ENCODE measurements around the gene GANC.
"Not testable (repeated sequence)": the region's sequence is repeated elsewhere in the genome, so short reads cannot be mapped to it uniquely, and the experiment has no call there.

Gene GANC

DNA sequence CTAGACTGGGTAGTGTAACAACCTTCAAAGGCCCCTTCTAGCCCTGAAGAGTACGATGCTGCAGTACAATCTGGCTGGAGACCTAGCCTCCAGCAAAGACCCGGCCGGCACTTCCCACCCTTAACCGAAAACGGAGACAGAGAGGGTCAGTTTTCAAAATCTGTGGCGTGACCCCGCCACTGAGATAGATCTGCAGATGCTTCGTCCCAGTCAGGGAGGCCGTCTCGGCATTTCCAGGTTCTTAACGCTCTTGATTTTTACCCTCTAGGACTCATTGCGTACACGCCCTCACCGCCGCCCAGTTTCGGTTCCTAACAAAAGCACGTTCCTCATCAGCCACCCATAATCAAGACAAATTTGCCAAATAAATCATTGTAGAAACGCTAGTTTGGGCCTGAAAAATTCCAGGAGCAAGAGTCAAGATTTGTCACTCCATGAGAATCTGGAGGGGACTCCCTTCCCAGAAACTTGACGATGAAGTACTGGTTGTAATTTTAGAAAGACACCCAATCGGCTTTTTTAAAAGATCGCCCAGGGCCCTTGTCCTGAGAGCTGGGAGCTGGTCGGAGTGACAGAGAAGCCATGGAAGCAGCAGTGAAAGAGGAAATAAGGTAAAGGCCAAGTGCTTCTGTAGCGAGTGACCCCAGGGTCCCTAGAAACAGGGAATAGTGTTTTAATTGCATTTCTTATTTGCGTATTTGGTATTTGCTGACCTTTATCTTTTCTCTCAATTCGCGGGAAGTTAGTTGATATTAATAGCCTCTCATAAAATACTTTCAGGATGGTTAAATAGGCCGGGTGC, 1.1 kb downstream of the GANC start:
- peak; percentile 75 to 78 for DNase-seq
- TF ChIP-seq POLR2A (IDR thresholded peaks at IDR 0.05; ENCODE audit: low read length) = no peak
- TF ChIP-seq GATA1 (IDR thresholded peaks at IDR 0.05; ENCODE audit: low read depth, low read length) = no peak

DNA sequence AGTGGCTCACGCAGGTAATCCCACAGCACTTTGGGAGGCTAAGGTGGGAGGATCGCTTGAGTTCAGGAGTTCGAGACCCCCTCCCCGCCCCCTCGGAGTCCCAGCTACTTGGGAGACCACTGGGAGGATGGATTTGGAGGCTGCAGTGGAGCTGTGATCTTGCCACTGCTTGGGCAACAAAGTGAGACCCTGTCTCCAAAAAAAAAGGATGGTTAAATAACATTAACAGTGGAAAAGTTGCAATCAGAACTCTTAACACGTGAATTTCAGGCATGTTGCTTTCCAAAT, 1.6 kb downstream of the GANC start:
- DNase-seq = no peak
- TF ChIP-seq GATA1 (IDR thresholded peaks at IDR 0.05; ENCODE audit: low read depth, low read length) = no peak
- TF ChIP-seq POLR2A (IDR thresholded peaks at IDR 0.05; ENCODE audit: low read length) = no peak

DNA sequence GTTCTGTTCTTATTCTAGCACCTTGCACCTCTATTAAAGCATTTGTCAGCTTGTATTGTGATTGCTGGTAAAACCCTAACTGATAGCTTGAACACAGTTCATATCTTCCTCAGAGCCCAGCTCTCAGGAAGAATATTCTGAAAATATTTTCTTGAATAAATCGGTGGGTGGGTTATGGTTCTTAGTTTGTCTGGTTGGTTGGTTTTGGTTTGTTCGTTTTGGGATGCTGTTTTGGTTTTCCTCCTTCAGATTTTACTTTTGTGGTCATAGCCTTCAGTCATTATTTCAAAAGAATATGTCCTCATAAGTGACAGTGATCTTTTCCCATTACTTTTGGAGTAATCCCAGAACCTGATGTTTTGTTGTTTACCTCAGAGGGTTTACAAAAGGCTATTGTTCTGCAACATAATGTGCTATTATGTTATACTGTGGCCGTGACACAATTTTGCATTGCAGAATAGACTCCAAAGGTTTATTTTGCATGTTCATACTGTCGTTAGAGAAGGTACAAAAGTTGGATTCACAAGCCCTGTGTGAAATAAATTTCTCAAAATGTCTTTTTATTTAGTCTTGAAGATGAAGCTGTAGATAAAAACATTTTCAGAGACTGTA, 2.9 kb downstream of the GANC start:
- TF ChIP-seq POLR2A (IDR thresholded peaks at IDR 0.05; ENCODE audit: low read length) (no peak), GATA1 (IDR thresholded peaks at IDR 0.05; ENCODE audit: low read depth, low read length) (no peak)
- no peak for DNase-seq

DNA sequence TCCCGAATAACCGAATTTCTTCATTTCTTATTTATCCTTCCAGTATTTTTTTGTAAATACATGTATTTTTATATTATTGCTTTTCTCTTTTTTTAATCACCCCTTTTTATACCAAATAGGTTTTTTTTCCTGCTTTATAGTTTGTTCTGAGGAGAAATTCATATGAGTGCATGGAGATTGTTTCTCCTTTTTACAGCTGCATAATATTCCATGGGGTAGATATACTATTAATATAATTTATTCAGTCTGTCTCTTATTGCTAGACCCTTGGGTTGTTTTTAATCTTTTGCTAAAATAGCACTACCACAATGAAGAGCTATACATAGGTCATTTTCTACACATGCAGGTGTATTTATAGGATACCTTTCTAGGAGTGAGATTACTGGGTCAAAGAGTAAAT, 3.8 kb downstream of the GANC start:
- TF ChIP-seq GATA1 (IDR thresholded peaks at IDR 0.05; ENCODE audit: low read depth, low read length) (no peak), POLR2A (IDR thresholded peaks at IDR 0.05; ENCODE audit: low read length) (no peak)
- no peak for DNase-seq

DNA sequence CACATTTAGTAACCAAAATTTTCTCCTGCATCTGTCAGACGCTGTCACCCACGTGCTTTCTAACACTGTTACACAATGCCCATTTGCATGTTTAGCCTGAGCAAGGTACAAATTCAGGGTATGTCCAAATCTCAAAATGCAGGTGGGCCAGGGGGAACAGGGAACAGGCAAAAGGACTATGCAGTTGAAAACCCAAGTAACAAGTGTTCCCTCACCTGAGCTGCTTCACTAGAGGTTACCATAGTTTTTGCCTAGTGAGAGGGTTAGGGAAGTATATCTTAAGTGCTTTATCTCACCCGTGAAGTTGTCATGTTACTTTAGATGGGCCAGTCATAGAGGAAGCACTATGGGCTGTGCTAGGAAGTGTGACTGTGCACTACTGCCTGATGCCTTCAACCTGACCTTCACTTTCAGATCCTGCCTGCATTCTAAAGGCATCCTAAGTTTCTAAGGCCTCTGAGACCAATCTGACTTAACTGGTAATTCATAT, 6.3 kb downstream of the GANC start:
- peak; percentile 51 to 62 for DNase-seq
- no peak for TF ChIP-seq GATA1 (IDR thresholded peaks at IDR 0.05; ENCODE audit: low read depth, low read length)
- no peak for TF ChIP-seq POLR2A (IDR thresholded peaks at IDR 0.05; ENCODE audit: low read length)

DNA sequence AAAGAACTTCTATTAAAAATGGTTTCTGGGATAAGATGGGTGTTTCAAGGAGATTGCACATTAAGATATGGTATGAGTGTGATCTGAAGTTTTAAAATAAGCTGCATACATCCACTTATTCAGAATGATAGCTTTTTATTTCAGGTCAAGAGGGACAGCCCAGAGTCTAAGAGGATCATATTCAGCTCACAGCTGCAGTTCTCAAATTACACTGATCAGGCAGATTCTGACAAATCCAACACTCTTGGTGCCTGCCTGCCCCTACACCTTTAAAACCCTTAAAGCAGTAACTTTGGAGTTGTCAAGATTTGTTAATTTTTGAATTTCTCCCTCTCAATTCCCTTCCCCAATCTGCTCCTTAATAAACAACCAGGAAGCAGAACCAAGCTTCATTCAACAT, 9.3 kb downstream of the GANC start:
- no peak for DNase-seq

DNA sequence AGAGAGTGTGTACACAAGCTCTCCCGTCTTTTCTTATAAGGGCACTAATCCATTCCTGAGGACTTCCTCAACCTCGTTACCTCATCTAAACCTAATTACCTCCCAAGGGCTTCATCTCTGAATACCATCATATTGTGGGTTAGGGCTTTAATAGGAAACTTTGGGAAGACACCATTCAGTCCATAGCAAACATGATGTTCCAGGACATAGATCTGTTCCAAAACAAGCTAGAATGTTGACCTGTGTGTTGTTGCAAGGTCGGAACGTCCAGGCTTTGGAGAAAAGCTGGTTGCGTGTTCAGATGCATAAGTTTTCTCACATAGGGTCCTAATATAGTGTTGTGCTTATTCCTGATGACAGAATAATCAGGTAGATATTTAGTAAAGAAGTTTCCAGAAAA, 9.9 kb downstream of the GANC start:
- DNase-seq = no peak
- TF ChIP-seq POLR2A (IDR thresholded peaks at IDR 0.05; ENCODE audit: low read length) = no peak
- no peak for TF ChIP-seq GATA1 (IDR thresholded peaks at IDR 0.05; ENCODE audit: low read depth, low read length)

More for the DNA sequence above, 9.3 kb downstream of the GANC start:
- TF ChIP-seq GATA1 (IDR thresholded peaks at IDR 0.05; ENCODE audit: low read depth, low read length) = no peak
- no peak for TF ChIP-seq POLR2A (IDR thresholded peaks at IDR 0.05; ENCODE audit: low read length)

DNA sequence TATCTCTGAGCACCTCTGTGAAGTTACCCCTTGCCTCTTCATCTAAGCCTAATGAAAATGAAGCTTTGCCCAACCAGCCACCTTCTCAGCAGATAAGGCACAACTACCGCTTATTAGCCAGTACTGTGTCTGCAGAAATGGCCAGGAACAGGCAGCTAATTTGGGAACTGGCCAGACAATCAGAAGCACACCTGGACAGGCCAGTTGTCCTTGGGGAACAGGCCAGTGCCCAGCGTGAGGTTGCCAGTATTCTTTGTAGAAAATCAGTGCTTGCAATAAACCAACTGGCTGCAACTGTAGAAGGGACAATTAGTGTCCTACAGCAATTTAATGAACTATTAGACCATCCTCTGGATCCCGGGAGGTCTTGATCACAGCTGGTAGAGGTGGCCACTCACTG, 10.7 kb downstream of the GANC start:
- TF ChIP-seq POLR2A (IDR thresholded peaks at IDR 0.05; ENCODE audit: low read length) (no peak), GATA1 (IDR thresholded peaks at IDR 0.05; ENCODE audit: low read depth, low read length) (no peak)
- no peak for DNase-seq

DNA sequence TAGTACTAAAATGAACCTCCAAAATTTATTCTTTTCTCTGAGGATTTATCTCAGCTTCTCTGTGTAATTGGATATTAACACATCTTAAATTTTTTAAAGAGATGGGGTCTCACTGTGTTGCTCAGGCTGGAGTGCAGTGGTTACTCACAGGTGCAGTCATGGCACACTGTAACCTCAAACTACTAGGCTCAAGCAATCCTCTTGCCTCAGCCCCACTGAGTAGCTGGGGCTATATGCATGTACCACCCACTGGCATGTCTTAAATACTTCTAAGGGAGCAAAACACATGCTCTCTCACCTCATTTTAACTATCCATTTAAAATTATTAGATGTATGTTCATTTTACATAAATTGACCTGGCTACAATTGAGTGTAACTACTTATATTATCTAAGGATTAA, 11.6 kb downstream of the GANC start:
- TF ChIP-seq GATA1 (IDR thresholded peaks at IDR 0.05; ENCODE audit: low read depth, low read length) (no peak), POLR2A (IDR thresholded peaks at IDR 0.05; ENCODE audit: low read length) (no peak)
- DNase-seq = no peak

DNA sequence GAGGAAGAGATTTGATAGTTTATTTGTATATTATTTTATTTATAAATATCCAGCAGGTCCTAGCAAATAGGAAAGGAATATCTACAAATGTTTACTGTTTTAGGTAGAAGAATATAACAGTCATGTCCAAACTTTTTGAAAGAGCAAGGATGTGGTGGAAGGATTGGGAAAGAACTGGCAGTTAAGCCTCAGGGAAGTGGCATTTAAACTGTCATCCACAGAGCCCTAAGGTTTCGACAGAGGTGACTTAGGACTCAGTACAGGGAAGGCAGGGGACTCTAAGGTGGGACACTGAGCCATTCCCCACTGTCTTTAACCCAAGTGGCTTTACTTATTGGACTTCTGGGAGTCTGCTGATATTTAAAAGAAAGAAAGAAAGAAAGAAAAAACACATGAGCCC, 12.0 kb downstream of the GANC start:
- DNase-seq = no peak

DNA sequence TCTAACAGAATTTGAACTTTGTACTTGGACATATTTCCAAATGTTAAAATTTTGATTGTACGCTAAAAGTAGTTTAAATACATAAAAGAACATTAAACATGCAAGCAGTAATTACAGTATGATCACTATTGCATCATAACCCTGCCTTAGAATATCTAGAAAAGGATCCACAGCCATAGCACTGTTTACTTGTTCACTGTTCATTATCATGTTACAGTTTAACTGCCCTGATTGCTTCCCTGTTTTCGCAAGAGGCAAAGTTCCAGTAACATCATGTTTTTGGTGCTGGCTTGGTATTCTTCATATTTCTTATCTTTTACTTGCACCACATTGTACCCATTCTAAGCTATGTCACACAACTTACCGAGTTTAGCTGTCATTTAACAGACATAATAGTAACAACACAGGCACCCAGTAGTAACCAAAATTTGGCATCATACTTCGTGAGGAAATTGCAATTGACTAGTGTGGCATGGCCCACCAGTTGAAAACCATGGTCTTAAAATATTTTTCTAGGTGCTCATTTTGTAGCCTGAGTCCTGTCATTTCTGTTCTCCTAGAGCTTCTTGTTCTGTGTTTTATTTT, 13.5 kb downstream of the GANC start:
- no peak for TF ChIP-seq POLR2A (IDR thresholded peaks at IDR 0.05; ENCODE audit: low read length)
- TF ChIP-seq GATA1 (IDR thresholded peaks at IDR 0.05; ENCODE audit: low read depth, low read length) = no peak
- DNase-seq = no peak

More for the DNA sequence above, 12.0 kb downstream of the GANC start:
- TF ChIP-seq GATA1 (IDR thresholded peaks at IDR 0.05; ENCODE audit: low read depth, low read length) (no peak), POLR2A (IDR thresholded peaks at IDR 0.05; ENCODE audit: low read length) (no peak)

DNA sequence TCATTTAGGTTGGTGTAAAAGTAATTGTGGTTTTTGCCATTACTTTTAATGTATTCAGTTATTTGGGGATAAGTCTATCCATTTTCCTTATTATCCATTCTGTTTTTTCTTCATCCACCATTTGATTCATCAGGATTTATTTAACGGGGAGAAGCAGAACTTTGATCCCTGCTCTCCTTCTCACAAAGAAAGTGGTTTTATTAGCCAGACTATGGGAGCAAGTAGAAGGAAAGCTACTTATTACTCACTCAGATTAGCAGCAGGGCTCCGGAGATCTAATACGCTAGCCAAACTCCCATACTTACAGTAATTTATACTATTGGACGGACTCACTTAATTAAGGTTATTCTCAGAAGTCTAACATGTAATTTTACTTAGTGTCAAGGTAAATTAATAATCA, 14.9 kb downstream of the GANC start:
- DNase-seq = no peak
- no peak for TF ChIP-seq GATA1 (IDR thresholded peaks at IDR 0.05; ENCODE audit: low read depth, low read length)
- TF ChIP-seq POLR2A (IDR thresholded peaks at IDR 0.05; ENCODE audit: low read length) = no peak

DNA sequence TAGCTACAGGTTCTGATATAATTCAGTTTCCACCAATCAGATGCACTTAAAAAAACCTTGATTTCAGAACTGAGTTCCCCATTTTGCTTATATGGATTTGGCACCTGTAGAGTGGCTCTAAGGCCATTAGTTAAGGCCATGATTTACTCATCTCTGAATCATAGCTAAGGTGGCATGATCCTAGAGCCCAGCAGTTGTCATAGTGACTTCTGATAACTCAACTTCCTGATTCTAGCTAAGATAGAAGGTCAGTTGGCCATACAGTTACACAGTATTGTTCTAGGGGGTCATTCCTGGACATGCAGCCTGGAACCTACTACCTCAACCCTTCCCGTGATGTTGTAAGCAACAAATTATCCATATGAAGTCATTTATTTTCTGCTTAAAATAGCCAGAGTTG, 16.2 kb downstream of the GANC start:
- DNase-seq = no peak
- TF ChIP-seq GATA1 (IDR thresholded peaks at IDR 0.05; ENCODE audit: low read depth, low read length) (no peak), POLR2A (IDR thresholded peaks at IDR 0.05; ENCODE audit: low read length) (no peak)

DNA sequence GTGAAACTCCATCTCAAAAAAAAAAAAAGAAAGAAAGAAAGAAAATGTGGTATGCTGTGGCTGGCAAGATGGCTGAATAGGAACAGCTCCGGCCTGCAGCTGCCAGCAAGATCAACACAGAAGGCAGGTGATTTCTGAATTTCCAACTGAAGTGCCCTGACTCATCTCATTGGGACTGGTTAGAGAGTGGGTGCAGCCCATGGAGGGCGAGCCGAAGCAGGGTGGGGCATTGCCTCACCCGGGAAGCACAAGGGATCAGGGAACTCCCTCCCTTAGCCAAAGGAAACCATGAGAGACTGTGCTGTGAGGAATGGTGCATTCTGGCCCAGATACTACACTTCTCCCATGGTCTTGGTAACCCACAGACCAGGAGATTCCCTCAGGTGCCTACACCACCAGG, 28.0 kb downstream of the GANC start:
- DNase-seq = not testable (repeated sequence)

DNA sequence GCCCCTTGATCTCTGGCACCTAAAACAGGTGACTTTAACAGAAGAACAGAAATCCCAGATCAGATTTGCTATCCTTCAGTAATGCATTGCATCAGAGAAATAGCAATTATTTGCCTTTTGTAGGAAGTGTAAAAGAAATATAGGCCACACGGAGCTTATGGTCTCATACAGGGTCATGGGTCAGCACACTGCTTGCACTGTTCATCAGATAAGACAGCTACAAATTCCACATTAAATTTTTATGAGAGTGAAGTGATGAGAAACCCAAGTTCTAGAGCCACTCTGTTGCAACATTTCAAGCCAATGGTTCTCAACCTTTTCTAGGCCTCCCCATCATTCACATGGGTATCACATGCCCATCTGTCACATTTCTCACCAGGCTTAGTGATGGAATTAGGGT, 33.7 kb downstream of the GANC start:
- no peak for DNase-seq
- no peak for TF ChIP-seq POLR2A (IDR thresholded peaks at IDR 0.05; ENCODE audit: low read length)
- no peak for TF ChIP-seq GATA1 (IDR thresholded peaks at IDR 0.05; ENCODE audit: low read depth, low read length)
